Panc1 (cell line): ENCODE results near the gene ZNF366. TPM values are rescaled to one million over a fixed set of nuclear protein-coding genes. Genes with fewer than 3 reads are reported as not detected.

Source experiments
- ATAC-seq: fragments of 200-7000 bp; cut with Tn5 transposase; 2 replicates; pipeline ENCODE4 v1.9.1; 2020; ENCODE audit warnings: mild to moderate bottlenecking, moderate library complexity
- BruUV-seq: library from RNA; stranded (reverse); fragments of 400-500 nt; replicated peaks from 2 replicates; lab custom pipeline; 2021; lab: Mats Ljungman, UMichigan
- CTCF ChIA-PET: fragments of 300-600 bp; sonication (Branson Sonifier 250); formaldehyde crosslinking; loops from one replicate; lab custom pipeline; 2022; ENCODE audit warnings: antibody characterized with exemption; lab: Charles Lee
- POLR2A ChIA-PET: fragments of 300-600 bp; sonication (Branson Sonifier 250); formaldehyde crosslinking; loops from one replicate; lab custom pipeline; 2022; ENCODE audit warnings: antibody characterized with exemption; lab: Charles Lee
- DNase-seq: peaks from one replicate; pipeline ENCODE4 v3.0.0-alpha.2; 2010; ENCODE audit warnings: low read depth, low spot score
- H3K27ac ChIP-seq: 2 replicates; pipeline ENCODE4 v1.5.1; 2011; ENCODE audit warnings: mild to moderate bottlenecking, low read length, inconsistent platforms
- H3K27me3 ChIP-seq: fragments of 200-500 bp; sonication (Bioruptor generic); 2 replicates; pipeline ENCODE4 v1.6.0; 2014; ENCODE audit warnings: low read length, inconsistent platforms; ENCODE audit not compliant: control insufficient read depth, insufficient read depth
- H3K36me3 ChIP-seq: fragments of 200-500 bp; sonication (Bioruptor generic); 2 replicates; pipeline ENCODE4 v1.5.1; 2014; ENCODE audit warnings: inconsistent platforms, mild to moderate bottlenecking, low read length, moderate library complexity; ENCODE audit not compliant: control insufficient read depth, insufficient read depth
- H3K4me1 ChIP-seq: 2 replicates; pipeline ENCODE4 v1.5.1; 2011; ENCODE audit warnings: inconsistent platforms, mild to moderate bottlenecking, low read length, moderate library complexity; ENCODE audit not compliant: control insufficient read depth, insufficient read depth
- H3K4me3 ChIP-seq, 2 experiments: 2 replicates each; pipeline ENCODE4 v1.5.1; 2011 to 2012; ENCODE audit warnings: low read depth in 2 of 2, low read length in 2 of 2, mild to moderate bottlenecking in 2 of 2, inconsistent platforms in 1 of 2, moderate library complexity in 1 of 2
- H3K9me3 ChIP-seq: fragments of 200-500 bp; sonication (Bioruptor generic); 2 replicates; pipeline ENCODE4 v1.5.1; 2014; ENCODE audit warnings: low read depth, mild to moderate bottlenecking, inconsistent platforms, low read length, moderate library complexity; ENCODE audit not compliant: control insufficient read depth, insufficient read depth
- POLR2AphosphoS5 ChIP-seq: IDR thresholded peaks from 2 replicates; pipeline ENCODE4 v1.6.1; 2012; ENCODE audit warnings: mild to moderate bottlenecking, low read depth, low read length, moderate library complexity
- SIN3A ChIP-seq: IDR thresholded peaks from 2 replicates; pipeline ENCODE4 v1.6.1; 2012; ENCODE audit warnings: low read depth, mild to moderate bottlenecking, low read length, moderate library complexity, borderline replicate concordance; ENCODE audit not compliant: insufficient read depth
- TCF7L2 ChIP-seq: IDR thresholded peaks from 2 replicates; pipeline ENCODE4 v1.6.1; 2011; ENCODE audit warnings: mild to moderate bottlenecking, low read depth, low read length, inconsistent platforms
- in situ Hi-C: cut with HindIII; loops from 2 replicates; pipeline ENCODE4 v1.10.0; 2016; ENCODE audit warnings: low sequenced_read_pairs, low pct_unique_long_range_greater_than_20kb
- intact Hi-C: fragments of 100-400 bp; cut with micrococcal nuclease; formaldehyde crosslinking; loops from one replicate; pipeline ENCODE4 v1.10.0; 2022; ENCODE audit not compliant: unreplicated experiment
- total RNA-seq: library from RNA; stranded (reverse); gene quantifications from one replicate; pipeline ENCODE4 v1.2.1, GENCODE V29; 2021; ENCODE audit not compliant: unreplicated experiment
- TF ChIP-seq, protein P1 (sequence below), 2 experiments: IDR thresholded peaks; 2 replicates each; pipeline ENCODE4 v1.6.1; 2011 to 2012; ENCODE audit warnings: low read depth in 2 of 2, control low read depth in 1 of 2, low read length in 1 of 2, mild to moderate bottlenecking in 1 of 2, moderate library complexity in 1 of 2; ENCODE audit not compliant: insufficient read depth in 1 of 2
- TF ChIP-seq, protein P2 (sequence below): fragments of 450-650 bp; IDR thresholded peaks from 2 replicates; pipeline ENCODE4 v1.5.1; 2017; ENCODE audit warnings: mild to moderate bottlenecking

The ZNF366 gene
- total RNA-seq, 1 experiment from 2014 or later = not detected

DNA sequence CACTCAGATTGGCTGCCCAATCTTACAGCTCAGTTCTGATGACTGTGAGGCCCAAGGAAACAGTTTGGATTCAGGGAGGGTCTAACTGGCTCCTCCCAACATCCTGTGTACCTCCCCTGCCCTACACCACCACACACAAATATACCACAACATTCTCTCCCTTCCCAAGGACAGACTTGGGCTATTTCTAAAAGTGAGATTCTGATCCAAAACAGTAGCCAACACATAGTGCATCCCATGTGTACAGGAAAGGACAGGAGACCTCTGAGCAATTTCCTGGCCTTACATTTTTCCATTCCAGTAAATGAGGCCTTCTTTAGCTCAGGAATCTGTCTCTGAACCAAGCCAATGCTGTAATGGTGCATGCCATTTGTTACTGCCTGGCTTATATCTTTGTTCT is 20.8 kb downstream of the ZNF366 start:
- no peak overlapping the region for H3K27ac ChIP-seq

DNA sequence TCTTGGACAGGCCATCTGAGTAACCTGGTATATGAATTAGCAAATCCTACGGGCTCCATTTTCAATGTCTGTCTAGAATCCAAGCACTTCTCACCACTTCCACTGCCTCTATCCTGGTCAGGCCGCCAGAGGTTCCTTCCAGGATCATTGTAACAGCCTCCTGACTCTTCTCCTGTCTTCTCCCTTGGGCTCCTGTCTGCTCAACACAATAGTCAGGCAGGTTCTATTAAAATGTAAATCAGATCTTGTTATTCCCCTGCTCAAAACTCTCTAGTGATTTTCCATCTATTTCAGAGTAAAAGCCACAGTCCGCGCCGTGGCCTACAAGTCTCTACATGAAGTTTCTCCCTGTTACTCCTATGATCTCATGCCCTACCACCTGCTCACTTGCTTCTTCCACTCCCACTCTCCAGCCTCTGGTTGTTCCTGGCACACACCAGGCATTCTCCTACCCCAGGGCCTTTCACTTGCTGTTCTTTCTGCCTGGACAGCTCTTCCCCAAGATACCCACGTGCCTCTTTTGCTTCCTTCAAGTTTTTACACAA is 21.7 kb downstream of the ZNF366 start:
- Histone ChIP-seq H3K27me3 (0 out of 2 replicates have a peak, but pooled peaks cover 2% of the 10 kb centered on the region), H3K36me3 (no peaks in the 10 kb centered on the region), H3K27ac (no peak overlapping the region), H3K9me3 (no peaks in the 10 kb centered on the region), H3K4me3 (no peak overlapping the region), H3K4me1 (no peaks in the 10 kb centered on the region)
- TF ChIP-seq, protein P1, sequence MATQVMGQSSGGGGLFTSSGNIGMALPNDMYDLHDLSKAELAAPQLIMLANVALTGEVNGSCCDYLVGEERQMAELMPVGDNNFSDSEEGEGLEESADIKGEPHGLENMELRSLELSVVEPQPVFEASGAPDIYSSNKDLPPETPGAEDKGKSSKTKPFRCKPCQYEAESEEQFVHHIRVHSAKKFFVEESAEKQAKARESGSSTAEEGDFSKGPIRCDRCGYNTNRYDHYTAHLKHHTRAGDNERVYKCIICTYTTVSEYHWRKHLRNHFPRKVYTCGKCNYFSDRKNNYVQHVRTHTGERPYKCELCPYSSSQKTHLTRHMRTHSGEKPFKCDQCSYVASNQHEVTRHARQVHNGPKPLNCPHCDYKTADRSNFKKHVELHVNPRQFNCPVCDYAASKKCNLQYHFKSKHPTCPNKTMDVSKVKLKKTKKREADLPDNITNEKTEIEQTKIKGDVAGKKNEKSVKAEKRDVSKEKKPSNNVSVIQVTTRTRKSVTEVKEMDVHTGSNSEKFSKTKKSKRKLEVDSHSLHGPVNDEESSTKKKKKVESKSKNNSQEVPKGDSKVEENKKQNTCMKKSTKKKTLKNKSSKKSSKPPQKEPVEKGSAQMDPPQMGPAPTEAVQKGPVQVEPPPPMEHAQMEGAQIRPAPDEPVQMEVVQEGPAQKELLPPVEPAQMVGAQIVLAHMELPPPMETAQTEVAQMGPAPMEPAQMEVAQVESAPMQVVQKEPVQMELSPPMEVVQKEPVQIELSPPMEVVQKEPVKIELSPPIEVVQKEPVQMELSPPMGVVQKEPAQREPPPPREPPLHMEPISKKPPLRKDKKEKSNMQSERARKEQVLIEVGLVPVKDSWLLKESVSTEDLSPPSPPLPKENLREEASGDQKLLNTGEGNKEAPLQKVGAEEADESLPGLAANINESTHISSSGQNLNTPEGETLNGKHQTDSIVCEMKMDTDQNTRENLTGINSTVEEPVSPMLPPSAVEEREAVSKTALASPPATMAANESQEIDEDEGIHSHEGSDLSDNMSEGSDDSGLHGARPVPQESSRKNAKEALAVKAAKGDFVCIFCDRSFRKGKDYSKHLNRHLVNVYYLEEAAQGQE (IDR thresholded peaks at IDR 0.05; ENCODE audit: insufficient read depth in 1 of 2, low read depth in 2 of 2, low read length in 1 of 2) = no peak
- no peak for TF ChIP-seq TCF7L2
- TF ChIP-seq, protein P2, sequence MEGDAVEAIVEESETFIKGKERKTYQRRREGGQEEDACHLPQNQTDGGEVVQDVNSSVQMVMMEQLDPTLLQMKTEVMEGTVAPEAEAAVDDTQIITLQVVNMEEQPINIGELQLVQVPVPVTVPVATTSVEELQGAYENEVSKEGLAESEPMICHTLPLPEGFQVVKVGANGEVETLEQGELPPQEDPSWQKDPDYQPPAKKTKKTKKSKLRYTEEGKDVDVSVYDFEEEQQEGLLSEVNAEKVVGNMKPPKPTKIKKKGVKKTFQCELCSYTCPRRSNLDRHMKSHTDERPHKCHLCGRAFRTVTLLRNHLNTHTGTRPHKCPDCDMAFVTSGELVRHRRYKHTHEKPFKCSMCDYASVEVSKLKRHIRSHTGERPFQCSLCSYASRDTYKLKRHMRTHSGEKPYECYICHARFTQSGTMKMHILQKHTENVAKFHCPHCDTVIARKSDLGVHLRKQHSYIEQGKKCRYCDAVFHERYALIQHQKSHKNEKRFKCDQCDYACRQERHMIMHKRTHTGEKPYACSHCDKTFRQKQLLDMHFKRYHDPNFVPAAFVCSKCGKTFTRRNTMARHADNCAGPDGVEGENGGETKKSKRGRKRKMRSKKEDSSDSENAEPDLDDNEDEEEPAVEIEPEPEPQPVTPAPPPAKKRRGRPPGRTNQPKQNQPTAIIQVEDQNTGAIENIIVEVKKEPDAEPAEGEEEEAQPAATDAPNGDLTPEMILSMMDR = no peak
- no peak for TF ChIP-seq POLR2AphosphoS5
- no peak for TF ChIP-seq SIN3A
- ChIA-PET CTCF (no interaction called here), POLR2A (no interaction called here)
- no peak for ATAC-seq
- DNase-seq = no peak
- in situ Hi-C loops = no loop called here
- intact Hi-C loops = no loop called here
- no TSS peak for BruUV-seq

More for the DNA sequence above, 20.8 kb downstream of the ZNF366 start:
- TF ChIP-seq, protein P1 (IDR thresholded peaks at IDR 0.05; ENCODE audit: insufficient read depth in 1 of 2, low read depth in 2 of 2, low read length in 1 of 2) = no peak
- TF ChIP-seq, protein P2 = no peak
- TF ChIP-seq TCF7L2 (no peak), POLR2AphosphoS5 (no peak)
- DNase-seq (no peak), ATAC-seq (no peak)
- H3K27me3 ChIP-seq = no peaks in the 10 kb centered on the region
- ChIA-PET CTCF (no interaction called here), POLR2A (no interaction called here)
- no peaks in the 10 kb centered on the region for H3K9me3 ChIP-seq
- no peaks in the 10 kb centered on the region for H3K4me1 ChIP-seq
- no peak overlapping the region for H3K4me3 ChIP-seq
- intact Hi-C loops = no loop called here
- in situ Hi-C loops = no loop called here
- BruUV-seq = no TSS peak
- no peaks in the 10 kb centered on the region for H3K36me3 ChIP-seq
